Type B pancreatic cell (in vitro differentiated cells): ENCODE data around the gene EPN1. TPM values are rescaled to one million over a fixed set of nuclear protein-coding genes. Genes with fewer than 3 reads are reported as not detected.

ENCODE experiments used
- DNase-seq: peaks from one replicate; pipeline ENCODE4 v3.0.0; 2021; ENCODE audit warnings: mixed read lengths; ENCODE audit not compliant: unreplicated experiment; ENCODE audit errors: extremely low spot score
- H3K27ac Mint-ChIP-seq: 2 replicates; pipeline ENCODE4 v1.8.0; 2021; ENCODE audit warnings: mild to moderate bottlenecking, mixed read lengths
- H3K27me3 Mint-ChIP-seq: 2 replicates; pipeline ENCODE4 v1.8.0; 2021; ENCODE audit warnings: mixed read lengths
- H3K36me3 Mint-ChIP-seq: 2 replicates; pipeline ENCODE4 v1.8.0; 2021; ENCODE audit warnings: mixed read lengths
- H3K4me1 Mint-ChIP-seq: one replicate; pipeline ENCODE4 v1.8.0; 2021; ENCODE audit warnings: mixed read lengths; ENCODE audit not compliant: unreplicated experiment
- H3K4me3 Mint-ChIP-seq: 2 replicates; pipeline ENCODE4 v1.8.0; 2021; ENCODE audit warnings: mild to moderate bottlenecking, mixed read lengths
- H3K9me3 Mint-ChIP-seq: 2 replicates; pipeline ENCODE4 v1.8.0; 2021; ENCODE audit warnings: mixed read lengths
- total RNA-seq: library from RNA; stranded (reverse); gene quantifications from 2 replicates; pipeline ENCODE4 v1.2.1, GENCODE V29; 2021; ENCODE audit warnings: low replicate concordance
- TF ChIP-seq, protein P1 (sequence below): fragments of 200-600 bp; sonication (generic); conservative IDR thresholded peaks from 2 replicates; pipeline ENCODE4 v1.5.0; 2021; ENCODE audit warnings: antibody characterized with exemption, mild to moderate bottlenecking

EPN1 gene
- total RNA-seq, 1 donor from 2014 or later = 121 TPM

GRCh38 chr19:55695511-55696290 is 20.7 kb downstream of the EPN1 start:
- no peaks in the 10 kb centered on the region for H3K9me3 Mint-ChIP-seq
- no peaks in the 10 kb centered on the region for H3K4me1 Mint-ChIP-seq
- H3K27me3 Mint-ChIP-seq = no peaks in the 10 kb centered on the region
- DNase-seq = no peak
- TF ChIP-seq, protein P1, sequence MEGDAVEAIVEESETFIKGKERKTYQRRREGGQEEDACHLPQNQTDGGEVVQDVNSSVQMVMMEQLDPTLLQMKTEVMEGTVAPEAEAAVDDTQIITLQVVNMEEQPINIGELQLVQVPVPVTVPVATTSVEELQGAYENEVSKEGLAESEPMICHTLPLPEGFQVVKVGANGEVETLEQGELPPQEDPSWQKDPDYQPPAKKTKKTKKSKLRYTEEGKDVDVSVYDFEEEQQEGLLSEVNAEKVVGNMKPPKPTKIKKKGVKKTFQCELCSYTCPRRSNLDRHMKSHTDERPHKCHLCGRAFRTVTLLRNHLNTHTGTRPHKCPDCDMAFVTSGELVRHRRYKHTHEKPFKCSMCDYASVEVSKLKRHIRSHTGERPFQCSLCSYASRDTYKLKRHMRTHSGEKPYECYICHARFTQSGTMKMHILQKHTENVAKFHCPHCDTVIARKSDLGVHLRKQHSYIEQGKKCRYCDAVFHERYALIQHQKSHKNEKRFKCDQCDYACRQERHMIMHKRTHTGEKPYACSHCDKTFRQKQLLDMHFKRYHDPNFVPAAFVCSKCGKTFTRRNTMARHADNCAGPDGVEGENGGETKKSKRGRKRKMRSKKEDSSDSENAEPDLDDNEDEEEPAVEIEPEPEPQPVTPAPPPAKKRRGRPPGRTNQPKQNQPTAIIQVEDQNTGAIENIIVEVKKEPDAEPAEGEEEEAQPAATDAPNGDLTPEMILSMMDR = no peak
- no peak overlapping the region for H3K27ac Mint-ChIP-seq
- H3K4me3 Mint-ChIP-seq = no peak overlapping the region
- H3K36me3 Mint-ChIP-seq = peaks cover 9% of the 10 kb centered on the region

DNA sequence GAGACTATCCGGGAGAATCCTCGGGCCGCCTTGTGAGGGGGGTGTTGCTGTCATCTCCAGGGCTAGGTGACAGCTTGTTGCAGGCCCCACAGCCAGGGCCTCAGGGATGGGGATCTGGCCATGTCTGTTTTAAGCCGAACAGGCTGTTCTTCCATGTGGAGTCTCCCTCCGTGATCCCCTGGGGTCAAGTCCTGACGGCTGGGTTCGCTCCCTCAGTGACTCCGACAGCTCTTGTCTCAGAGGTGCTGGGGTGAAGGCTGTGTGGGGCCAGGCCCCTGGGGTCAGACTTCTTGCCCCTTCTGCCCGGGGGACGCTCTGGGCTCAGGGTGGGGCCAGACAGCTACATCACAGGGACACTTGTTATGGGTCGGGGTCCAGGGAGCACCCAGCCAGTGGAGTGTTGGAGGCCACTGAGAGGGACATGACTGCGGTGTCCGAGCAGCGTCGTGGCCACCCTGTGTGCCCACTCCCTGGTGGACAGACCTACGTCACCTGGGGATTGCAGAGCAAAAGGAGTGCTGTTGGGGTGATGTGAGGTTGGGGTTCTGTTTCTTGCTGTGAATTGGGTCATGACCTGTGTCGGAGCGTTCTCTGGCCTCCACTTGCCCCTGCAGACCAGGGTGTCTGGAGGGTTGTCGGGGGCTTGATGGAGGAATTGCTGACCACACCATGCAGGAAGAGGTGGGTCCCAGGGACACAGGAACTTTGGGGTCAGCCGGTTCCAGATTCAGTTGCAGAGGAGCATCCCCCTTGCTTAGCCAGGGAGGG is 21.5 kb downstream of the EPN1 start:
- no peak overlapping the region for H3K4me3 Mint-ChIP-seq
- H3K27ac Mint-ChIP-seq = no peak overlapping the region
- no peak for DNase-seq
- no peaks in the 10 kb centered on the region for H3K4me1 Mint-ChIP-seq
- TF ChIP-seq, protein P1 = no peak
- H3K36me3 Mint-ChIP-seq = peaks cover 11% of the 10 kb centered on the region
- H3K27me3 Mint-ChIP-seq = no peaks in the 10 kb centered on the region
- no peaks in the 10 kb centered on the region for H3K9me3 Mint-ChIP-seq

DNA sequence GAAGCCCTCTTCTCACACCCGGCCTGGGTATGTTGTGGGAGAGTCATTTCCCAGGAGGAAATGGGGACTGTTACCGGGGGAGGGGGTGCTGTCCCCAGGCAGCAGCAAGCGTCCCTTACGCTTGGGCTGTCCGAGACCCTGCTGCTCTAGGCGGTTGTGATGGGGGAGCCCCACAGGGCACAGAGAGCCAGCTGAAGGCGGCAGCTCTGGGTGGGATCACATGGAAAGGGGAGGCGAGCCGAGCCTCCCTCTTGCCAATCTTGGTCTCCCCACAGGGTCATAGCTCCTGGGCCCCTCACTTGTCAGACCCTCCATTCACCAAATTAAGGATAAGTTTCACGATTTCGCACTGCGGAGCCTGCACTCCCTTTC is 22.0 kb downstream of the EPN1 start:
- no peaks in the 10 kb centered on the region for H3K4me1 Mint-ChIP-seq
- H3K36me3 Mint-ChIP-seq = peaks cover 12% of the 10 kb centered on the region
- TF ChIP-seq, protein P1 = no peak
- no peak for DNase-seq
- no peaks in the 10 kb centered on the region for H3K27me3 Mint-ChIP-seq
- H3K9me3 Mint-ChIP-seq = no peaks in the 10 kb centered on the region
- no peak overlapping the region for H3K4me3 Mint-ChIP-seq
- no peak overlapping the region for H3K27ac Mint-ChIP-seq

GRCh38 chr19:55697698-55698097 is 22.7 kb downstream of the EPN1 start:
- TF ChIP-seq, protein P1 = no peak
- H3K36me3 Mint-ChIP-seq = peaks cover 17% of the 10 kb centered on the region
- H3K27ac Mint-ChIP-seq = no peak overlapping the region
- no peak for DNase-seq
- H3K4me1 Mint-ChIP-seq = no peaks in the 10 kb centered on the region
- no peak overlapping the region for H3K4me3 Mint-ChIP-seq
- H3K27me3 Mint-ChIP-seq = no peaks in the 10 kb centered on the region
- no peaks in the 10 kb centered on the region for H3K9me3 Mint-ChIP-seq

DNA sequence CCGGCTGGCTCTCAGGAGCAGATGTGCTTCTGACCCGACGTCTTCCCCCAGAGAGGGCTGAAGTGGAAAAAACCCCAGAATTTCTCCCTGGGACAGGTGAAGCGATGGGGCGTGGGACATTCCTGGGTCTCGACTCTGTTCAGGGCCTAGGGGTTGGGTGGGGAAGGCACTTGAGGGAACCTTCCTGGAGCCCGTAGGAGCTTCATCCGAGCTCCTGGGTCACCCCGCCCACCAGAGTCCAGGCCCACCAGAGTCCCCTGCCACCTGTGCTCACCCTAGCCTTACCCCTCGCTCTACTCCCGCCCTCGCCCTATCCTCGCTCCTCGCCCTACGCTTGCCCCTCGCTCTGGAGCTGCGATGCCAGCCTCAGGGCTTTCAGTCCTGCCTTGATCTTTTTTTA is 23.2 kb downstream of the EPN1 start:
- Mint-ChIP-seq H3K27ac (no peak overlapping the region), H3K4me3 (no peak overlapping the region), H3K4me1 (no peaks in the 10 kb centered on the region), H3K9me3 (no peaks in the 10 kb centered on the region), H3K36me3 (peaks cover 17% of the 10 kb centered on the region), H3K27me3 (no peaks in the 10 kb centered on the region)
- TF ChIP-seq, protein P1 = no peak
- no peak for DNase-seq
